GM06990 (cell line): ENCODE measurements around the gene PITPNM3.

Experiments used
- DNase-seq: peaks from one replicate; pipeline ENCODE4 v3.0.0-alpha.2; 2011; ENCODE audit not compliant: insufficient read length; ENCODE audit errors: extremely low read depth
- H3K27me3 ChIP-seq: replicated peaks from 2 replicates; pipeline ENCODE4 v1.6.0; 2011; ENCODE audit warnings: low read length; ENCODE audit not compliant: control insufficient read depth, insufficient read depth
- H3K36me3 ChIP-seq: 2 replicates; pipeline ENCODE4 v1.5.1; 2011; ENCODE audit warnings: low read length; ENCODE audit not compliant: control insufficient read depth, insufficient read depth
- H3K4me3 ChIP-seq: replicated peaks from 2 replicates; pipeline ENCODE4 v1.5.1; 2011; ENCODE audit warnings: low read depth, mild to moderate bottlenecking, control low read depth, low read length
- CTCF ChIP-seq: IDR thresholded peaks from 2 replicates; pipeline ENCODE4 v1.5.1; 2011; ENCODE audit warnings: low read length, control low read depth, mild to moderate bottlenecking, inconsistent platforms; ENCODE audit not compliant: insufficient read depth, poor library complexity, severe bottlenecking

The PITPNM3 gene

GRCh38 chr17:6492892-6493674 is 63.3 kb downstream of the PITPNM3 start:
- H3K4me3 ChIP-seq = no peak overlapping the region
- H3K36me3 ChIP-seq = no peaks in the 10 kb centered on the region
- TF ChIP-seq CTCF = no peak
- no peak for DNase-seq
- peaks cover 2% of the 10 kb centered on the region; the same call in 1 of the 2 replicates for H3K27me3 ChIP-seq

GRCh38 chr17:6491071-6491700 is 65.2 kb downstream of the PITPNM3 start:
- peaks cover 2% of the 10 kb centered on the region for H3K27me3 ChIP-seq
- TF ChIP-seq CTCF = no peak
- H3K4me3 ChIP-seq = no peak overlapping the region
- H3K36me3 ChIP-seq = no peaks in the 10 kb centered on the region
- DNase-seq = no peak

DNA sequence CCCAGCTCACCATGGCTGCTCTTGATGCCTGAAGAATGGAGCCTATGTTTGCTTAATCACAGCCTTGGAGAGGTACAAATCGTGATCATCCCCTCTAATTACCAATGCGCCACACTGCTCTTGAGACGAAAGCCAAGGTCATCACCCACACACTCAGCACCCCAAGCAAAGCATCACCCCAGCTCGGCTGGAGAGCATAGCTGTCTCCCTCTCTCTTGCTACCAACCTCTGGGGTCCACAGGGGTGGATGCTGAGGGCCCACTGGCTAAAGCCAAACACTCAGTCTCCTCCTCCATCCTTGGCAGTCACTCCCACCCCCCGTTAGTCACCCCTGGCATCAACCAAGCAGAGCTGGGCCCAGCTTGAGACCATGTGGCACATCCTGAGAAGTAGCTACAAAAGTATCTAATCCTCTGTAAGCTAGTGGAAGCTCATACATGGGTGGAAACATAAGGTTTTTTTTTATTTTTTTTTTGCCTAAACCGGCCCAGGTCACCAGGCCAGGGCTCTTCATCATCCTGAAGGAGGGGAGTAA is 67.3 kb downstream of the PITPNM3 start:
- peaks cover 2% of the 10 kb centered on the region for H3K27me3 ChIP-seq
- DNase-seq = no peak
- no peaks in the 10 kb centered on the region for H3K36me3 ChIP-seq
- no peak for TF ChIP-seq CTCF
- no peak overlapping the region for H3K4me3 ChIP-seq

DNA sequence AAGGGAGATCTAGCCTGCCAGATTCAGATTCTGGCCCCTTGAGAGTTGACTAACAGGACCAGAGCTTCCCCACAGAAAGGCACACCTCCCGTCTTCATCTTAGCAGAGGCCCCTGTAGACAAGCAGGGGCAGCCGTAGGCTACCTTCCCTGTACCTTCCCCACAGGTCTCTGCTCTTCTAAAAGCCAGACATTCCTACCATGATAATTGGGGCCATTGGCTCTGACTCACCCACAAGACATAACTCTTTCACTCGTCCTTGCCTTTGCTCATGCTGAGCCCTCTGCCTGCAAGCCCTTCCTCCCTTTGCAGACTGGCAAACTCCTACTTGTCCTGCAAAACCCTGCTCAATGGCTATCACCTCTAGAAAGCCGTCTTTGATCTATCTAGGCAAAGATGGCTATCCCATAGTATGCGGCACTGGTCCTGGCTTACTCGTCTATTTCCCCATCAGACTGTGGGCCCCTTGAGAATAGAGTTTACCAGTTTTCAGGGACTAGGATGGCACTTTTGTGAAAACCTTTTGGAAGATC is 68.3 kb downstream of the PITPNM3 start:
- TF ChIP-seq CTCF = no peak
- H3K4me3 ChIP-seq = no peak overlapping the region
- H3K27me3 ChIP-seq = peaks cover 5% of the 10 kb centered on the region

DNA sequence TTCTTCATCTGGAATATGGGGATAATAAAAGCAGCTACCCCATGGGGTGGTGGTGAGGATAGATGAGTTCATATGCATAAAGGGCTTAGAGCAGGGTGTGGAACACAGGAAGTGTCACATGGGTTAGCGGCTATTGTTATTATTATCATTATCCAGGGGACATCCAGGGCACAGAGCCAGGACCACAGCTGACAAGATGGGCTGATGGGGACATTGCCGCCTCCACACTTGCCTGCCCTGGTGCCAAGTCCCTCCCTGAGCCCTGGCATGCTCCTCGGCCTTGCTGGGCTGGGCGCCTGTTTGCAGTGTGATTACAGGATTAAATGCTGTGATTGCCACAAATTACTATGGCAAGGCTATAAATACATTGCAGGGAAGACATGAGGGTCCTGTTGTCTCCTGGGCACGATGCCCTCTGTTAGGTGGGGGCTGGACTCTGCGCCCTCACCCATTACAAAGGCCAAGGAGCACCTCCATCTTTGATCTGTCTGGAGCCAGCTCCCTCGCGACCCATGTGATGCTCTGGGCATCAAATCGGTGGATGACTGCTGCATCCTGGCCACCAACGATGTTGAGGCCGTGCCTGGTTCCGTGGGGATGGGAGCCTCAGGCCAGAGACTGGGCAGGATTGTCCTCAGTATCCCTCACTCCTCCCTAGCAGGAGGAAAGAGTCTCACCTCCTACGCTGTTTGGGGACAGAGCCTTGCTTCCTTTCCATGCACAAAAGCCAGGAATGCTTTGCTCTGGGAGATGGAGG is 68.9 kb downstream of the PITPNM3 start:
- no peak for DNase-seq
- peaks cover 5% of the 10 kb centered on the region for H3K27me3 ChIP-seq
- no peaks in the 10 kb centered on the region for H3K36me3 ChIP-seq
- no peak overlapping the region for H3K4me3 ChIP-seq
- no peak for TF ChIP-seq CTCF

More for the DNA sequence above, 68.3 kb downstream of the PITPNM3 start:
- DNase-seq = no peak
- no peaks in the 10 kb centered on the region for H3K36me3 ChIP-seq
